ENCODE measurements around the gene LHX4. TPM values are rescaled to one million over a fixed set of nuclear protein-coding genes. Genes with fewer than 3 reads are reported as not detected.
A peak's percentile ranks its signal among the peaks of the same experiment; 100 is the strongest.

LHX4 gene
- total and polyA plus RNA-seq, 9 of the 15 experiments (the other 6 are each of a cell fraction or from before 2014, with no cell fraction given): 0.01 to 0.11 (median 0.07) TPM; not detected in 5

DNA sequence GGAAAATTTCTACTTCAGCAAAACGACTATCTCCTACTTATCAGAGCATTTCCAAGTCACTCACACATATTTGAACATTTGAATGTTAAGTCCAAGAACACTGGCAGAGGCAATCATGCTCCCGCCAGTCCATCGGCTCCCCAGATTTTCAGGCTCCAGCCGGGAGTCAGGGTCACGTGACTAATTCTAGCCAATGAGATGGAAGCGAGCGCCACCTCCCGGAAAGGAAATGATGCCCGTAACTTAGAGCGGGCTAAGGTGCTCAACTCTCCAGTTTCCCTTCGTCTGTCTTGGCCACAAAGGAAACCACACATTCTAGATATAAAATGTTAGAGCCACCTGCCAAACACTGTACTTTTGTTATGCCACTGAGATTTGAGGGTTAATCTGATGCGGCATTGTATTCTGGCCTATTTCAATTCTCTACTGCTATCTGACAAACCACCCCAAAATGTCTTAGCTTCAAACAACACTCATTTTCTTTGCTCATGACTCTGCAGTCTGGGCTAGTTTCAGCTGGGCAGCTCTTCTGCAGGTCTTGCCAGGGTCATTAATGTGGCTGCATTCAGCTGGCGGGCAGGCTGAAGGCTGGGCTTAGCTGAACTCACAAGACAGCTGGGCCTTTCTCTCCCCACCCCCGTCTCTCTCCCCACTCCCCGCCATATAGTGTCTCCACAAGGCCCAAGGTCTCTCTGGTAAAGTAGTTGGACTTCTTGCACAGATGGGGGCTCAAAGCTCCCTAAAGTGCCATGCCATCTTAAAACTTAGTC is 16.5 kb upstream of the LHX4 start (continued):
- TF ChIP-seq, protein P1, sequence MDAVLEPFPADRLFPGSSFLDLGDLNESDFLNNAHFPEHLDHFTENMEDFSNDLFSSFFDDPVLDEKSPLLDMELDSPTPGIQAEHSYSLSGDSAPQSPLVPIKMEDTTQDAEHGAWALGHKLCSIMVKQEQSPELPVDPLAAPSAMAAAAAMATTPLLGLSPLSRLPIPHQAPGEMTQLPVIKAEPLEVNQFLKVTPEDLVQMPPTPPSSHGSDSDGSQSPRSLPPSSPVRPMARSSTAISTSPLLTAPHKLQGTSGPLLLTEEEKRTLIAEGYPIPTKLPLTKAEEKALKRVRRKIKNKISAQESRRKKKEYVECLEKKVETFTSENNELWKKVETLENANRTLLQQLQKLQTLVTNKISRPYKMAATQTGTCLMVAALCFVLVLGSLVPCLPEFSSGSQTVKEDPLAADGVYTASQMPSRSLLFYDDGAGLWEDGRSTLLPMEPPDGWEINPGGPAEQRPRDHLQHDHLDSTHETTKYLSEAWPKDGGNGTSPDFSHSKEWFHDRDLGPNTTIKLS (IDR thresholded peaks at IDR 0.05; ENCODE audit: borderline replicate concordance, low read depth): no peak; the same call in 1 of the 2 replicates
- TF ChIP-seq MEIS2 (IDR thresholded peaks at IDR 0.05; ENCODE audit: partially characterized antibody) (no peak), OTX1 (CRISPR knock-in tag; IDR thresholded peaks at IDR 0.05) (no peak), RAD51 (IDR thresholded peaks at IDR 0.05; ENCODE audit: borderline replicate concordance, low read depth) (peak; percentile 99), ZFP36 (IDR thresholded peaks at IDR 0.05; ENCODE audit: low read depth, low read length, partially characterized antibody) (no peak), MCM5 (IDR thresholded peaks at IDR 0.05; ENCODE audit: low read depth) (no peak), TCF3 (CRISPR knock-in tag; IDR thresholded peaks at IDR 0.05) (no peak), CXXC5 (CRISPR knock-in tag; IDR thresholded peaks at IDR 0.05) (peak; percentile 58), ZSCAN32 (CRISPR knock-in tag; IDR thresholded peaks at IDR 0.05) (no peak), GATAD2A (IDR thresholded peaks at IDR 0.05) (no peak), FOXK2 (conservative IDR thresholded peaks at IDR 0.05 in 1 of 2, IDR thresholded peaks at IDR 0.05 in 1 of 2; ENCODE audit: low read depth in 2 of 2) (peak in 1 of 2 experiments; percentile 55; a peak in 1 of 4 replicates), ZNF431 (CRISPR knock-in tag; IDR thresholded peaks at IDR 0.05) (no peak), CBX2 (IDR thresholded peaks at IDR 0.05; ENCODE audit: insufficient read depth, low read length, poor library complexity, severe bottlenecking) (no peak), BCL6 (CRISPR knock-in tag; IDR thresholded peaks at IDR 0.05) (no peak)
- TF ChIP-seq, protein P2, sequence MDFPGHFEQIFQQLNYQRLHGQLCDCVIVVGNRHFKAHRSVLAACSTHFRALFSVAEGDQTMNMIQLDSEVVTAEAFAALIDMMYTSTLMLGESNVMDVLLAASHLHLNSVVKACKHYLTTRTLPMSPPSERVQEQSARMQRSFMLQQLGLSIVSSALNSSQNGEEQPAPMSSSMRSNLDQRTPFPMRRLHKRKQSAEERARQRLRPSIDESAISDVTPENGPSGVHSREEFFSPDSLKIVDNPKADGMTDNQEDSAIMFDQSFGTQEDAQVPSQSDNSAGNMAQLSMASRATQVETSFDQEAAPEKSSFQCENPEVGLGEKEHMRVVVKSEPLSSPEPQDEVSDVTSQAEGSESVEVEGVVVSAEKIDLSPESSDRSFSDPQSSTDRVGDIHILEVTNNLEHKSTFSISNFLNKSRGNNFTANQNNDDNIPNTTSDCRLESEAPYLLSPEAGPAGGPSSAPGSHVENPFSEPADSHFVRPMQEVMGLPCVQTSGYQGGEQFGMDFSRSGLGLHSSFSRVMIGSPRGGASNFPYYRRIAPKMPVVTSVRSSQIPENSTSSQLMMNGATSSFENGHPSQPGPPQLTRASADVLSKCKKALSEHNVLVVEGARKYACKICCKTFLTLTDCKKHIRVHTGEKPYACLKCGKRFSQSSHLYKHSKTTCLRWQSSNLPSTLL (IDR thresholded peaks at IDR 0.05): no peak
- TF ChIP-seq, protein P3, sequence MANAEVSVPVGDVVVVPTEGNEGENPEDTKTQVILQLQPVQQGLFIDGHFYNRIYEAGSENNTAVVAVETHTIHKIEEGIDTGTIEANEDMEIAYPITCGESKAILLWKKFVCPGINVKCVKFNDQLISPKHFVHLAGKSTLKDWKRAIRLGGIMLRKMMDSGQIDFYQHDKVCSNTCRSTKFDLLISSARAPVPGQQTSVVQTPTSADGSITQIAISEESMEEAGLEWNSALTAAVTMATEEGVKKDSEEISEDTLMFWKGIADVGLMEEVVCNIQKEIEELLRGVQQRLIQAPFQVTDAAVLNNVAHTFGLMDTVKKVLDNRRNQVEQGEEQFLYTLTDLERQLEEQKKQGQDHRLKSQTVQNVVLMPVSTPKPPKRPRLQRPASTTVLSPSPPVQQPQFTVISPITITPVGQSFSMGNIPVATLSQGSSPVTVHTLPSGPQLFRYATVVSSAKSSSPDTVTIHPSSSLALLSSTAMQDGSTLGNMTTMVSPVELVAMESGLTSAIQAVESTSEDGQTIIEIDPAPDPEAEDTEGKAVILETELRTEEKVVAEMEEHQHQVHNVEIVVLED (CRISPR knock-in tag; IDR thresholded peaks at IDR 0.05): no peak
- TF ChIP-seq, protein P4, sequence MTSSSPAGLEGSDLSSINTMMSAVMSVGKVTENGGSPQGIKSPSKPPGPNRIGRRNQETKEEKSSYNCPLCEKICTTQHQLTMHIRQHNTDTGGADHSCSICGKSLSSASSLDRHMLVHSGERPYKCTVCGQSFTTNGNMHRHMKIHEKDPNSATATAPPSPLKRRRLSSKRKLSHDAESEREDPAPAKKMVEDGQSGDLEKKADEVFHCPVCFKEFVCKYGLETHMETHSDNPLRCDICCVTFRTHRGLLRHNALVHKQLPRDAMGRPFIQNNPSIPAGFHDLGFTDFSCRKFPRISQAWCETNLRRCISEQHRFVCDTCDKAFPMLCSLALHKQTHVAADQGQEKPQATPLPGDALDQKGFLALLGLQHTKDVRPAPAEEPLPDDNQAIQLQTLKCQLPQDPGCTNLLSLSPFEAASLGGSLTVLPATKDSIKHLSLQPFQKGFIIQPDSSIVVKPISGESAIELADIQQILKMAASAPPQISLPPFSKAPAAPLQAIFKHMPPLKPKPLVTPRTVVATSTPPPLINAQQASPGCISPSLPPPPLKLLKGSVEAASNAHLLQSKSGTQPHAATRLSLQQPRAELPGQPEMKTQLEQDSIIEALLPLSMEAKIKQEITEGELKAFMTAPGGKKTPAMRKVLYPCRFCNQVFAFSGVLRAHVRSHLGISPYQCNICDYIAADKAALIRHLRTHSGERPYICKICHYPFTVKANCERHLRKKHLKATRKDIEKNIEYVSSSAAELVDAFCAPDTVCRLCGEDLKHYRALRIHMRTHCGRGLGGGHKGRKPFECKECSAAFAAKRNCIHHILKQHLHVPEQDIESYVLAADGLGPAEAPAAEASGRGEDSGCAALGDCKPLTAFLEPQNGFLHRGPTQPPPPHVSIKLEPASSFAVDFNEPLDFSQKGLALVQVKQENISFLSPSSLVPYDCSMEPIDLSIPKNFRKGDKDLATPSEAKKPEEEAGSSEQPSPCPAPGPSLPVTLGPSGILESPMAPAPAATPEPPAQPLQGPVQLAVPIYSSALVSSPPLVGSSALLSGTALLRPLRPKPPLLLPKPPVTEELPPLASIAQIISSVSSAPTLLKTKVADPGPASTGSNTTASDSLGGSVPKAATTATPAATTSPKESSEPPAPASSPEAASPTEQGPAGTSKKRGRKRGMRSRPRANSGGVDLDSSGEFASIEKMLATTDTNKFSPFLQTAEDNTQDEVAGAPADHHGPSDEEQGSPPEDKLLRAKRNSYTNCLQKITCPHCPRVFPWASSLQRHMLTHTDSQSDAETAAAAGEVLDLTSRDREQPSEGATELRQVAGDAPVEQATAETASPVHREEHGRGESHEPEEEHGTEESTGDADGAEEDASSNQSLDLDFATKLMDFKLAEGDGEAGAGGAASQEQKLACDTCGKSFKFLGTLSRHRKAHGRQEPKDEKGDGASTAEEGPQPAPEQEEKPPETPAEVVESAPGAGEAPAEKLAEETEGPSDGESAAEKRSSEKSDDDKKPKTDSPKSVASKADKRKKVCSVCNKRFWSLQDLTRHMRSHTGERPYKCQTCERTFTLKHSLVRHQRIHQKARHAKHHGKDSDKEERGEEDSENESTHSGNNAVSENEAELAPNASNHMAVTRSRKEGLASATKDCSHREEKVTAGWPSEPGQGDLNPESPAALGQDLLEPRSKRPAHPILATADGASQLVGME (CRISPR knock-in tag; IDR thresholded peaks at IDR 0.05): 0 out of 2 replicates have a peak, but pooled peaks have one; percentile 33

Data from K562 (cell line).